HG02763 (cell line): Measurements from ENCODE around the gene RAD51AP2.
"Not testable (repeated sequence)": the region's sequence is repeated elsewhere in the genome, so short reads cannot be mapped to it uniquely, and the experiment has no call there.

Experiments
- ATAC-seq: cut with Tn5 transposase; IDR thresholded peaks from one replicate; pipeline ENCODE4 v1.9.1; 2021; ENCODE audit warnings: mild to moderate bottlenecking, moderate library complexity; ENCODE audit not compliant: unreplicated experiment

RAD51AP2 gene

GRCh38 chr2:17538022-17538843 is 20.0 kb upstream of the RAD51AP2 start:
- ATAC-seq, result no peak

- no peak for ATAC-seq
Observed at GRCh38 chr2:17536416-17536815, 18.2 kb upstream of the RAD51AP2 start.

GRCh38 chr2:17533546-17533945 is 15.3 kb upstream of the RAD51AP2 start:
- no peak for ATAC-seq

GRCh38 chr2:17529771-17530170 is 11.5 kb upstream of the RAD51AP2 start:
- ATAC-seq, result no peak

- ATAC-seq, result no peak
Observed at GRCh38 chr2:17522303-17522702, 4.1 kb upstream of the RAD51AP2 start.

GRCh38 chr2:17521621-17522020 is 3.4 kb upstream of the RAD51AP2 start:
- no peak for ATAC-seq

GRCh38 chr2:17520761-17521160 is 2.5 kb upstream of the RAD51AP2 start:
- no peak for ATAC-seq

- ATAC-seq, result no peak
Observed at GRCh38 chr2:17519486-17519885, 1.2 kb upstream of the RAD51AP2 start.

GRCh38 chr2:17517481-17518211 is 594 bp downstream of the RAD51AP2 start:
- ATAC-seq, result peak; percentile 15

GRCh38 chr2:17515652-17516051 is 2.6 kb downstream of the RAD51AP2 start:
- peak; percentile 36 for ATAC-seq

- no peak for ATAC-seq
Observed at GRCh38 chr2:17506736-17507616, 11.3 kb downstream of the RAD51AP2 start.

- no peak for ATAC-seq
Observed at GRCh38 chr2:17497718-17498117, 20.5 kb downstream of the RAD51AP2 start.

- ATAC-seq, result no peak
Observed at GRCh38 chr2:17495590-17495989, 22.6 kb downstream of the RAD51AP2 start.

- not testable (repeated sequence) for ATAC-seq
Observed at GRCh38 chr2:17490165-17490564, 28.1 kb downstream of the RAD51AP2 start.

- ATAC-seq, result not testable (repeated sequence)
Observed at GRCh38 chr2:17488610-17489009, 29.6 kb downstream of the RAD51AP2 start.

GRCh38 chr2:17483496-17483895 is 34.7 kb downstream of the RAD51AP2 start:
- ATAC-seq, result no peak

- no peak for ATAC-seq
Observed at GRCh38 chr2:17482651-17483050, 35.6 kb downstream of the RAD51AP2 start.

- ATAC-seq, result no peak
Observed at GRCh38 chr2:17479875-17480274, 38.4 kb downstream of the RAD51AP2 start.

GRCh38 chr2:17476830-17477229 is 41.4 kb downstream of the RAD51AP2 start:
- no peak for ATAC-seq

GRCh38 chr2:17476064-17476463 is 42.2 kb downstream of the RAD51AP2 start:
- ATAC-seq, result no peak

- no peak for ATAC-seq
Observed at GRCh38 chr2:17475286-17475685, 43.0 kb downstream of the RAD51AP2 start.
